Fibroblast of pulmonary artery (primary cell): ENCODE measurements around the gene PRPF4.
A peak's percentile ranks its signal among the peaks of the same experiment; 100 is the strongest.

Experiments used
- DNase-seq: peaks from one replicate; pipeline ENCODE4 v3.0.0-alpha.2; 2010; ENCODE audit warnings: low read depth
- H3K4me3 ChIP-seq: replicated peaks from 2 replicates; pipeline ENCODE4 v1.5.1; 2011; ENCODE audit warnings: low read depth, mild to moderate bottlenecking, control low read depth, low read length, moderate library complexity
- TF ChIP-seq, protein P1 (sequence below): IDR thresholded peaks from 2 replicates; pipeline ENCODE4 v1.5.1; 2011; ENCODE audit warnings: mild to moderate bottlenecking, control low read depth, low read length, inconsistent platforms; ENCODE audit errors: missing control alignments

PRPF4 gene

GRCh38 chr9:113313261-113313660 lies 37.8 kb downstream of the PRPF4 start:
- no peak for DNase-seq
- TF ChIP-seq, protein P1, sequence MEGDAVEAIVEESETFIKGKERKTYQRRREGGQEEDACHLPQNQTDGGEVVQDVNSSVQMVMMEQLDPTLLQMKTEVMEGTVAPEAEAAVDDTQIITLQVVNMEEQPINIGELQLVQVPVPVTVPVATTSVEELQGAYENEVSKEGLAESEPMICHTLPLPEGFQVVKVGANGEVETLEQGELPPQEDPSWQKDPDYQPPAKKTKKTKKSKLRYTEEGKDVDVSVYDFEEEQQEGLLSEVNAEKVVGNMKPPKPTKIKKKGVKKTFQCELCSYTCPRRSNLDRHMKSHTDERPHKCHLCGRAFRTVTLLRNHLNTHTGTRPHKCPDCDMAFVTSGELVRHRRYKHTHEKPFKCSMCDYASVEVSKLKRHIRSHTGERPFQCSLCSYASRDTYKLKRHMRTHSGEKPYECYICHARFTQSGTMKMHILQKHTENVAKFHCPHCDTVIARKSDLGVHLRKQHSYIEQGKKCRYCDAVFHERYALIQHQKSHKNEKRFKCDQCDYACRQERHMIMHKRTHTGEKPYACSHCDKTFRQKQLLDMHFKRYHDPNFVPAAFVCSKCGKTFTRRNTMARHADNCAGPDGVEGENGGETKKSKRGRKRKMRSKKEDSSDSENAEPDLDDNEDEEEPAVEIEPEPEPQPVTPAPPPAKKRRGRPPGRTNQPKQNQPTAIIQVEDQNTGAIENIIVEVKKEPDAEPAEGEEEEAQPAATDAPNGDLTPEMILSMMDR, result no peak
- H3K4me3 ChIP-seq, result no peak overlapping the region

- TF ChIP-seq, protein P1, result no peak
- no peak for DNase-seq
- no peak overlapping the region for H3K4me3 ChIP-seq
Measured at GRCh38 chr9:113315231-113315630, 39.8 kb downstream of the PRPF4 start.

- DNase-seq, result no peak
- no peak overlapping the region for H3K4me3 ChIP-seq
- TF ChIP-seq, protein P1, result no peak
Measured at GRCh38 chr9:113316030-113316429, 40.6 kb downstream of the PRPF4 start.

DNA sequence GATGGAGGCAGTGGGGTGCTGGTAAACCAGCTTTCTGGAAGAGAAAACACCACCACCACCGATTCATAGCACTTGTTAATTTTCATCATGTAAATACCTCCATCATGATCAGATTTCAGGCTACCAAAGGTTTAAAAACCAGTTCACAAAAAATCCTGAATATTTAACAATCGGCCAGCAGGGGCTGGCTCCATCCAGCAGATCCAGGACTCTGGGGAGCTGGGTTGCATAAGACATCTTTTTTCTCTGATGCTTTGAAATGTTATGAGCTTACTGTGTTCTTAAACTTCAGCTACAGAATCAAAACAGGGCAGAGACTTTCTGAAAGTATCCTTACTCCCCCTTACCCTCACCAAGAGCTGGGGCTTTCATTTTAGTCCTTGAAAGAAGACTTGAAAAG lies 42.3 kb downstream of the PRPF4 start:
- no peak overlapping the region for H3K4me3 ChIP-seq
- DNase-seq, result peak; percentile 26
- TF ChIP-seq, protein P1, result peak; percentile 25

DNA sequence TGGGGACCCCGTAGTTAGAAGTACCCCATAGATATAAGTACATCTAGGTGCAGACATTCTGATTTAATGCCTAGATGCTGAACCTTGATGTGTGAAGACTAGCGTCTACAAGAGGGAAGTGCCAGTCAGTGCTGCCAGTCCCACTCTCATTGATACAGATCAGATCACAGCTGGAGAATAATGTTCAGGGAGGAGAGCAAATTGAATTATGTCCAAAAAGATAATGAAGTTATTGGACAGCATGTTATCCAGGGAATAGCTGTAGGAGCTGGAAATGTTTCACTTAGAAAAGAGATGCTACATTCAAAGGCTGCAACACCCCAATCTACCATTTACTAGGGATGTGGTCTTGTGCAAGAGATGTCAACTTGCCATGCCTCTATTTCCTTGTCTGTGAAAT lies 43.6 kb downstream of the PRPF4 start:
- H3K4me3 ChIP-seq, result no peak overlapping the region
- TF ChIP-seq, protein P1, result no peak
- DNase-seq, result no peak

DNA sequence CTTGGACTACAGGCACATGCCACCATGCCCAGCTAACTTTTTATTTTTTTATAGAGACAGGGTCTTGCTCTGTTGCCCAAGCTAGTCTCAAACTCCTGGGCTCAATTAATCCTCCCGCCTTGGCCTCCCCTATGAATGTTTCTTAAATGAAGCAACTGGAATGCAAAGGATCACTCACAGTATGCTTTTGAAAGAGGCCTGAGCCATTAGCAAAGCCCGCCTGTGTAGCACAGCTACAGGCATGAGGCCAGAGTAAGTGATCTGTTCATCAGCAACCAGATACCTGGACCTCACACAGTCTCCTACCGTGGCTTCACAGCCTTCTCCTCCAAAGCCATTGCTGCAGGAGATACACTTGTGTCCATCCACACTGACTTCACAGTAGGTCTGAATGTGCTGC lies 44.6 kb downstream of the PRPF4 start:
- no peak for DNase-seq

DNA sequence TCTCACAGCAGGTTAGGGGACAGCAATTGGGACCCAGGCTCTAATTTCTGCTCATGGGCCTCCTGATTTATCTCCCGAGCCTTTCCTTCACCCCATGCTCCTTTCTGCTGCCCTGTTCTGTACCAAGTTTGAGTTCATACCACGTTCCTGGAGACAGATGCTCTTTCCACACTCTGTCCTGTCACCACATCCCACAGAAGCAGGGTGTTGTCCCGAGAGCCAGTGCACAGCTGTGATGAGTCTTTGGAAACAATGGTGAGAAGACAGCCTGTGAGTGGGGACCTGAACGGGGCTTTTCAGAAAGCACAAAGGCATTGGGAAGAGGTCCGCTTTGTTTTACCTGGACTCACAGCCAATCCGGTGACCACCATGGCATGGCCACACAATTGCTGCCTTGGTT lies 47.2 kb downstream of the PRPF4 start:
- DNase-seq, result no peak
- TF ChIP-seq, protein P1, result no peak
- H3K4me3 ChIP-seq, result no peak overlapping the region

More for the DNA sequence above, 44.6 kb downstream of the PRPF4 start:
- no peak overlapping the region for H3K4me3 ChIP-seq
- TF ChIP-seq, protein P1, result no peak
